ENCODE data around the gene ALDH1L1.

The ALDH1L1 gene

DNA sequence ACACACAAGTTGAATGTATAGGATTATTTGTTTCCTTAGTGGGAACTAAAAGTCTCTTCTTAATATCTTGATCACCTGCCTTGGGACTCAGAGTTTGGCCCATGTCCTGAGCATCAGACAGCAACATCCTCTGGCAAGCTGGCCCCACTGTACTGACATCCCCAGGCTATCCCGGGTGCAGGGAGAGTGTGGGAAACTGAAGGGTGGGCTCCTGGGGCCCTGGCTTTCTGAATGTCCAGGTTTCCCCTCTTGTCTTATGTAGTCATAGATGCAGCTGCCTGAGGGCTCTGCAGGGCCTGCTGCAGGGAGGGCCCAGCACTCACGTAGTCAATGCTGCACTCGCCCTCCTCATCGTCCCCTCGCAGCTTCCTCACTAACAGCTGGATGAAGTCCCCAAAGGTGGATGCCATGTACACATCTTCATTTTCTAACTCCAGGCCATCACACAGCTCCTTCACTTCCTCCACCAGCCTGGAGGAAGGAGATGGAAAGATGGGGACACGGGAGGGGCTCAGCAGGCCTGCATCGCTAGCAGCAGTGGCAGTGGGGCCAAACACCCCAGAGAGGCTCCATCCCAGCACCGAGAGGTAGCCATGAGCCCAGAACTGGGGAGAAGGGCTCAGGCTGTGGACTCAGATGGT, 42.8 kb downstream of the ALDH1L1 start:
- H3K27ac ChIP-seq (ENCODE audit: low read depth, low read length) = no peak overlapping the region
- H3K9ac ChIP-seq (ENCODE audit: low read length) = peak overlapping the region; percentile 64
- H4K8ac ChIP-seq (ENCODE audit: low read depth, low read length) = no peak overlapping the region
- no peaks in the 10 kb centered on the region for H3K79me2 ChIP-seq (ENCODE audit: control insufficient read depth, insufficient read depth, low read length, poor library complexity)
- H3K36me3 ChIP-seq (ENCODE audit: control insufficient read depth in 1 of 2, insufficient read depth in 2 of 2, low read length in 2 of 2) = no peaks in the 10 kb centered on the region
- no peak overlapping the region for H3K4ac ChIP-seq (ENCODE audit: low read depth, low read length)
- no peaks in the 10 kb centered on the region for H3K27me3 ChIP-seq (ENCODE audit: insufficient read depth, low read length)
- no peak overlapping the region for H2BK120ac ChIP-seq (ENCODE audit: insufficient read depth, low read length, poor library complexity)
- H2BK5ac ChIP-seq (ENCODE audit: low read depth, low read length, poor library complexity) = no peak overlapping the region
- no peak overlapping the region for H3K4me3 ChIP-seq (ENCODE audit: low read depth, low read length)
- no peak overlapping the region for H2AK5ac ChIP-seq (ENCODE audit: low read length)
- no peak overlapping the region for H2AFZ ChIP-seq (ENCODE audit: insufficient read depth, low read length, poor library complexity)
- no peak overlapping the region for H4K91ac ChIP-seq (ENCODE audit: low read depth, low read length)
- no peak overlapping the region for H3K18ac ChIP-seq (ENCODE audit: low read length)
- H3K9me3 ChIP-seq (ENCODE audit: insufficient read depth, low read depth, low read length) = peaks cover 2% of the 10 kb centered on the region
- DNase-seq = no peak
- no peak overlapping the region for H2BK12ac ChIP-seq (ENCODE audit: low read length)
- H3K4me2 ChIP-seq (ENCODE audit: low read length) = no peak overlapping the region
- H4K12ac ChIP-seq (ENCODE audit: low read depth, low read length) = no peak overlapping the region
- H3K4me1 ChIP-seq (ENCODE audit: control insufficient read depth in 1 of 2, insufficient read depth in 2 of 2, low read length in 2 of 2) = no peaks in the 10 kb centered on the region
- no peak overlapping the region for H3K14ac ChIP-seq (ENCODE audit: low read length)
- WGBS (ENCODE audit: extremely low coverage, insufficient coverage, insufficient read length) = no CpG with 5 or more reads among the region's 8 CpGs
- no peaks in the 10 kb centered on the region for H3K79me1 ChIP-seq (ENCODE audit: low read length)
- H3K23ac ChIP-seq (ENCODE audit: low read length) = peak overlapping the region; percentile 37

DNA sequence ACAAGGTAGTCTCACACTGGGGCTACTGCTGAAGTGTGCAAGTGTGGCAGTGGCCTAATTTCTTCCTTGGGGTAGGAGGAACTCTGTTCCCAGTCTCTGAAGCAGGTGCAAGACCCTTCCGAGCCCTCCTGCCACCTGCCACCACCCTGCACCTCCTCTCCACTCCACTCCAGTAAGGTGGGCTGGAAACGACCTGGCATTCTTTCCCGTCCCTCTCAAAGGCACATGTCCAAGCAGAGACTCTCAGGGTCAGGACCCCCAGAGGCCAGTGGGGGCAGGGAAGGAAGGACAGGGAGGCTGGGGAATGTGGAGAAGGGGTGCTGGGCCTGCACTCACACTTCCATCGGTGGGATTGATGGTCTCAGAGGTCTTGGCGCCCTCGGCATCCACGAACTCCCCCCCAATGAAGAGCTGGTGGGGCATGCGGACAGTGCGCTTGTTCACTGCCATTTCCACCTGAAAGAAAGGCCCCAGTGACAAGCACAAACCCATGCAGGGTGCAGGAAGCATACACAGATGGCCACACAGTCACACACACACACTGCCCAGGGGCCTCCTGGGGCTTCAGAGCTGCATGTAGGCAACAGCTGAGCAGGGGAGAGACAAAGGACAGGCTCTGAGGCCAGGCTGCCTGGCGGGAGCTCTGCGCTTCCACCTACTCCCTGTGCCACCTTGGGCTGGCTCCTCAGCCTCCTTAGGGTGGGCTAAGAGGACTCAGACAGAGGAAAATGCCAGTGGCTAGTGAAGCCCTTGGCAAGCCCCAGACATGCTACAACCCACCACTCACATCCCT, 43.8 kb downstream of the ALDH1L1 start:
- Histone ChIP-seq H3K14ac (ENCODE audit: low read length) (no peak overlapping the region), H4K12ac (ENCODE audit: low read depth, low read length) (no peak overlapping the region), H3K23ac (ENCODE audit: low read length) (no peak overlapping the region), H2AFZ (ENCODE audit: insufficient read depth, low read length, poor library complexity) (no peak overlapping the region), H2BK5ac (ENCODE audit: low read depth, low read length, poor library complexity) (no peak overlapping the region), H4K8ac (ENCODE audit: low read depth, low read length) (no peak overlapping the region), H3K79me2 (ENCODE audit: control insufficient read depth, insufficient read depth, low read length, poor library complexity) (no peaks in the 10 kb centered on the region), H3K4ac (ENCODE audit: low read depth, low read length) (no peak overlapping the region), H3K27ac (ENCODE audit: low read depth, low read length) (no peak overlapping the region), H2AK5ac (ENCODE audit: low read length) (no peak overlapping the region), H3K79me1 (ENCODE audit: low read length) (no peaks in the 10 kb centered on the region), H3K4me3 (ENCODE audit: low read depth, low read length) (no peak overlapping the region), H4K91ac (ENCODE audit: low read depth, low read length) (no peak overlapping the region), H3K4me2 (ENCODE audit: low read length) (no peak overlapping the region), H3K27me3 (ENCODE audit: insufficient read depth, low read length) (no peaks in the 10 kb centered on the region), H3K36me3 (ENCODE audit: control insufficient read depth in 1 of 2, insufficient read depth in 2 of 2, low read length in 2 of 2) (no peaks in the 10 kb centered on the region), H2BK120ac (ENCODE audit: insufficient read depth, low read length, poor library complexity) (no peak overlapping the region), H2BK12ac (ENCODE audit: low read length) (no peak overlapping the region), H3K18ac (ENCODE audit: low read length) (no peak overlapping the region), H3K4me1 (ENCODE audit: control insufficient read depth in 1 of 2, insufficient read depth in 2 of 2, low read length in 2 of 2) (no peaks in the 10 kb centered on the region), H3K9me3 (ENCODE audit: insufficient read depth, low read depth, low read length) (peaks cover 2% of the 10 kb centered on the region), H3K9ac (ENCODE audit: low read length) (no peak overlapping the region)
- whole genome bisulfite sequencing (ENCODE audit: extremely low coverage, insufficient coverage, insufficient read length) = no CpG with 5 or more reads among the region's 11 CpGs
- DNase-seq = no peak

DNA sequence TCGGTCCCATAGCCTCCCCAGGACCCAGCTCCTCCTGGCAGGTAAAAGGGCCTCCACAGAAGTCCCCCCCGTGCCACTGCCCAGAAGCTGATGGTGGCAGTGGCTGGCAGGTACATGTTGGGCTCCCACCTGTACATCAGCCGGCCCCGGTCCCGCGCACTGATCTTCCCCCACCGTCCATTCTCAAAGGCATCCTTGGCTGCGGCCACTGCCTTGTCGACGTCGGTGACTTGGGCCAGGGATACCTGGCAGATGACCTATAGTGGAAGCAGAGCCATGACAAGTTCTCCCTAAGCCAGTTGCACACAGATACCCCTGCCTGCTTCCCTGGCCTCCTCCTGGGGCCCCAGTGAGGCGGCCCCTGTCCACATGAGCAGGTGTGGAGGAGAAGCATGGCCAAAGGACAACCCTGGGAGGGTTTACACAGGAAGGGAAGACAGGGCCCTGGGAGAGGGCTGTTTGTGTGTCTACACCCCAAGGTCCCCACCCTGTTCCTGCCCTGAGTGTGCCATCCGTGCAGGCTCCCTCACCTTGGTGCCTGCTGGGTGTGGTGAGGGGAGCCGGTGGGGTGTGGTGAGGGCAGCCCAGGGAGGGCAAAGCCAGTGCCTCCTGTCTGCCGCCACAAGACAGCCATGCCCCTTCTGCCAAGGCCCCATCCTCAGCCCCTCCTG, 44.8 kb downstream of the ALDH1L1 start:
- H3K4ac ChIP-seq (ENCODE audit: low read depth, low read length) = no peak overlapping the region
- no peak overlapping the region for H4K12ac ChIP-seq (ENCODE audit: low read depth, low read length)
- H4K91ac ChIP-seq (ENCODE audit: low read depth, low read length) = no peak overlapping the region
- H2AK5ac ChIP-seq (ENCODE audit: low read length) = no peak overlapping the region
- H3K36me3 ChIP-seq (ENCODE audit: control insufficient read depth in 1 of 2, insufficient read depth in 2 of 2, low read length in 2 of 2) = no peaks in the 10 kb centered on the region
- H3K79me1 ChIP-seq (ENCODE audit: low read length) = no peaks in the 10 kb centered on the region
- H3K4me3 ChIP-seq (ENCODE audit: low read depth, low read length) = no peak overlapping the region
- no peak overlapping the region for H2BK5ac ChIP-seq (ENCODE audit: low read depth, low read length, poor library complexity)
- H3K9ac ChIP-seq (ENCODE audit: low read length) = no peak overlapping the region
- H4K8ac ChIP-seq (ENCODE audit: low read depth, low read length) = no peak overlapping the region
- no peak overlapping the region for H3K14ac ChIP-seq (ENCODE audit: low read length)
- no CpG with 5 or more reads among the region's 15 CpGs for WGBS (ENCODE audit: extremely low coverage, insufficient coverage, insufficient read length)
- H3K4me1 ChIP-seq (ENCODE audit: control insufficient read depth in 1 of 2, insufficient read depth in 2 of 2, low read length in 2 of 2) = no peaks in the 10 kb centered on the region
- H3K79me2 ChIP-seq (ENCODE audit: control insufficient read depth, insufficient read depth, low read length, poor library complexity) = no peaks in the 10 kb centered on the region
- H3K27me3 ChIP-seq (ENCODE audit: insufficient read depth, low read length) = no peaks in the 10 kb centered on the region
- H3K23ac ChIP-seq (ENCODE audit: low read length) = no peak overlapping the region
- H3K9me3 ChIP-seq (ENCODE audit: insufficient read depth, low read depth, low read length) = peaks cover 2% of the 10 kb centered on the region
- H2BK120ac ChIP-seq (ENCODE audit: insufficient read depth, low read length, poor library complexity) = no peak overlapping the region
- no peak for DNase-seq
- H3K4me2 ChIP-seq (ENCODE audit: low read length) = no peak overlapping the region
- H2AFZ ChIP-seq (ENCODE audit: insufficient read depth, low read length, poor library complexity) = no peak overlapping the region
- H3K18ac ChIP-seq (ENCODE audit: low read length) = no peak overlapping the region
- no peak overlapping the region for H2BK12ac ChIP-seq (ENCODE audit: low read length)
- H3K27ac ChIP-seq (ENCODE audit: low read depth, low read length) = no peak overlapping the region

DNA sequence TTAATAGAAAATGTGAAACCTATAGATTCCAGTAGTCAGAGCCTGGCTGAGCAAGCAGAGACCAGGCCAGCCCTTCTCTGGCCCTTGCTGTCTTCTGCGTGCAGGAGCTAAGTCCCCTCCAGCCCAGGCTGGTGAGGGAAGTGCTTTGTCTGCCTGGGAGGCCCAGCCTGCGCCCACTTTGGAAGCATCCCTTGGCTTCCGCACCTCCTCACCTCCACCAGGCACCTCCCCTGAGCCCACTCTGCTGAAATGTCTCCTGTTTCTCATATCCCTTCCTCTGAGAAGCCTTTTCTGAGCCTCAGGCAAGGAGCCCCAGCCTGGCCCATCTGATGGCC, 45.3 kb downstream of the ALDH1L1 start:
- no peak for DNase-seq

More for the DNA sequence above, 45.3 kb downstream of the ALDH1L1 start:
- Histone ChIP-seq H2AFZ (ENCODE audit: insufficient read depth, low read length, poor library complexity) (no peak overlapping the region), H3K36me3 (ENCODE audit: control insufficient read depth in 1 of 2, insufficient read depth in 2 of 2, low read length in 2 of 2) (no peaks in the 10 kb centered on the region), H3K9me3 (ENCODE audit: insufficient read depth, low read depth, low read length) (peaks cover 2% of the 10 kb centered on the region), H3K4me3 (ENCODE audit: low read depth, low read length) (no peak overlapping the region), H4K8ac (ENCODE audit: low read depth, low read length) (no peak overlapping the region), H3K27me3 (ENCODE audit: insufficient read depth, low read length) (no peaks in the 10 kb centered on the region), H3K18ac (ENCODE audit: low read length) (no peak overlapping the region), H2BK5ac (ENCODE audit: low read depth, low read length, poor library complexity) (no peak overlapping the region), H2BK12ac (ENCODE audit: low read length) (no peak overlapping the region), H3K4ac (ENCODE audit: low read depth, low read length) (no peak overlapping the region), H3K79me1 (ENCODE audit: low read length) (no peaks in the 10 kb centered on the region), H2AK5ac (ENCODE audit: low read length) (no peak overlapping the region), H3K79me2 (ENCODE audit: control insufficient read depth, insufficient read depth, low read length, poor library complexity) (no peaks in the 10 kb centered on the region), H3K9ac (ENCODE audit: low read length) (no peak overlapping the region), H2BK120ac (ENCODE audit: insufficient read depth, low read length, poor library complexity) (no peak overlapping the region), H3K4me1 (ENCODE audit: control insufficient read depth in 1 of 2, insufficient read depth in 2 of 2, low read length in 2 of 2) (no peaks in the 10 kb centered on the region), H3K14ac (ENCODE audit: low read length) (no peak overlapping the region), H4K12ac (ENCODE audit: low read depth, low read length) (no peak overlapping the region), H3K23ac (ENCODE audit: low read length) (no peak overlapping the region), H3K4me2 (ENCODE audit: low read length) (no peak overlapping the region), H4K91ac (ENCODE audit: low read depth, low read length) (no peak overlapping the region), H3K27ac (ENCODE audit: low read depth, low read length) (no peak overlapping the region)
- WGBS (ENCODE audit: extremely low coverage, insufficient coverage, insufficient read length) = no CpG with 5 or more reads among the region's 3 CpGs
